Measurements from ENCODE around the gene GPATCH3. TPM values are rescaled to one million over a fixed set of nuclear protein-coding genes. Genes with fewer than 3 reads are reported as not detected.

The GPATCH3 gene
- total RNA-seq, 4 donors from 2014 or later, result 5.4 to 13.6 (median 10.6) TPM

DNA sequence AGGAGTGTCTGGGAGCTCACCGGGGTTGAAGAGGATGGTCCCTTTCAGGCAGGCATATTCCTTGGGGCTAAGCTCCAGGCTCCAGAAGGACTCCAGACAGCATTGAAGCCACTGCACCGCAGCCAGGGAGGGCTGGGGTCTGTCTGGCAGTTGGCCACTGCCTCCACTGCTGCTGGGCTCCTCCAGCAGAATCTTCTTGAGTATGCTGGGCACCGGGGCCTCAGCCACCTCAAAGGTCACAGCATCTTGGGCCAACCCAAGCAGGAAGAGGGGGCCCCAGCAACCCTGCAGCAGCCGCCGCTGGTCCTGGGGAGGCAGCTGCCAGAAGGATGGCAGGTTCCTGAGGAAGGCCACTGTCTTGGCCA is 13.1 kb upstream of the GPATCH3 start:
- ATAC-seq (ENCODE audit: low FRiP score) (no peak), DNase-seq (ENCODE audit: low spot score) (no peak)
- TF ChIP-seq, protein P1, sequence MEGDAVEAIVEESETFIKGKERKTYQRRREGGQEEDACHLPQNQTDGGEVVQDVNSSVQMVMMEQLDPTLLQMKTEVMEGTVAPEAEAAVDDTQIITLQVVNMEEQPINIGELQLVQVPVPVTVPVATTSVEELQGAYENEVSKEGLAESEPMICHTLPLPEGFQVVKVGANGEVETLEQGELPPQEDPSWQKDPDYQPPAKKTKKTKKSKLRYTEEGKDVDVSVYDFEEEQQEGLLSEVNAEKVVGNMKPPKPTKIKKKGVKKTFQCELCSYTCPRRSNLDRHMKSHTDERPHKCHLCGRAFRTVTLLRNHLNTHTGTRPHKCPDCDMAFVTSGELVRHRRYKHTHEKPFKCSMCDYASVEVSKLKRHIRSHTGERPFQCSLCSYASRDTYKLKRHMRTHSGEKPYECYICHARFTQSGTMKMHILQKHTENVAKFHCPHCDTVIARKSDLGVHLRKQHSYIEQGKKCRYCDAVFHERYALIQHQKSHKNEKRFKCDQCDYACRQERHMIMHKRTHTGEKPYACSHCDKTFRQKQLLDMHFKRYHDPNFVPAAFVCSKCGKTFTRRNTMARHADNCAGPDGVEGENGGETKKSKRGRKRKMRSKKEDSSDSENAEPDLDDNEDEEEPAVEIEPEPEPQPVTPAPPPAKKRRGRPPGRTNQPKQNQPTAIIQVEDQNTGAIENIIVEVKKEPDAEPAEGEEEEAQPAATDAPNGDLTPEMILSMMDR (IDR thresholded peaks at IDR 0.05), result no peak

DNA sequence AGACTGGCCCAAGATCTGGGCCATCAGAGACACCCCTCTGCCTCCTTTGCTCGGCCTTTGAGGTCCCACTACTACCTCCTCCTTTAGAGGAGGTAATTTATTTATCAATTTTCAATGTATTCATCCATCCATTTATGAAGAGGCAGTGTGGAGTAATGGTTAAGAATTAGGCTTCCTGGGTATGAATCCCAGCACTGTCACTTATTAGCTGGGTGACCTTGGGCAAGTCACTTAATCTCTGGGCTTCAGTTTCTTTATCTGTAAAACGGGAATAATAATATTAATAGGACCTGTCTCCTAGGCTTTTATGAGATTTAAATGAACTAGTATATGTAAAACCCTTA is 11.9 kb upstream of the GPATCH3 start:
- ATAC-seq (ENCODE audit: low FRiP score), result no peak
- TF ChIP-seq, protein P1 (IDR thresholded peaks at IDR 0.05), result no peak

GRCh38 chr1:26911399-26912146 is 11.3 kb upstream of the GPATCH3 start:
- TF ChIP-seq, protein P1 (IDR thresholded peaks at IDR 0.05), result no peak
- ATAC-seq (ENCODE audit: low FRiP score) (no peak), DNase-seq (ENCODE audit: low spot score) (no peak)

More for the DNA sequence above, 11.9 kb upstream of the GPATCH3 start:
- DNase-seq (ENCODE audit: low spot score), result no peak

- DNase-seq (ENCODE audit: low spot score) (no peak), ATAC-seq (ENCODE audit: low FRiP score) (no peak)
- TF ChIP-seq, protein P1 (IDR thresholded peaks at IDR 0.05), result no peak
Measured at GRCh38 chr1:26910343-26911160, 10.3 kb upstream of the GPATCH3 start.

DNA sequence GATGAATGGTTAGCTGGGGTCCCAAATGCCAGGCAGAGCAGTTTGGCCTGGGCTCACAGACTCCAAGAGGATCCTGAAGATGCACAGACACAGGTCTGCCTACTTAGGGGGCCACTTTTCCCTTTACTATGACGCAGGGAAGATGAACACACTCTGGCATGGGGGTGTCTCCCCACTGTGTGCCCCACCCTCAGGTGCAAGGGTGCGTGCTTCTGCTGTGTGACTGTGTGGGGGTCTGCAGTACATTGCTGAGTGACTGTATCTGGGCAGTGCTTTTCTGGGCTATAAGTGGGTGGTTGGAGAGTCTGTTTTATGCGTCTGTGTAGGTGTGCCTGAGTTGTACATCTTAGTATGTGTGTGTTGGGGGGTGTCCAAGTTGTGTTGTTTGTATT is 9.7 kb upstream of the GPATCH3 start:
- DNase-seq (ENCODE audit: low spot score) (no peak), ATAC-seq (ENCODE audit: low FRiP score) (no peak)
- TF ChIP-seq, protein P1 (IDR thresholded peaks at IDR 0.05), result no peak

- TF ChIP-seq, protein P1 (IDR thresholded peaks at IDR 0.05), result no peak
- no peak for ATAC-seq (ENCODE audit: low FRiP score)
- no peak for DNase-seq (ENCODE audit: low spot score)
Measured at GRCh38 chr1:26907071-26907917, 7.0 kb upstream of the GPATCH3 start.
